SJCRH30 (cell line): Measurements from ENCODE around the gene METTL25B. TPM values are rescaled to one million over a fixed set of nuclear protein-coding genes. Genes with fewer than 3 reads are reported as not detected.

Experiments used
- DNase-seq, 2 experiments: peaks; one replicate each; pipeline ENCODE4 v3.0.0-alpha.2; 2015 to 2020
- H3K27ac ChIP-seq: fragments of 250-450 bp; sonication (Bioruptor Pico); 2 replicates; pipeline ENCODE4 v1.5.1; 2020; ENCODE audit warnings: mild to moderate bottlenecking, moderate library complexity
- H3K27me3 ChIP-seq: fragments of 250-450 bp; sonication (Bioruptor Pico); 2 replicates; pipeline ENCODE4 v1.5.1; 2020; ENCODE audit warnings: mild to moderate bottlenecking, moderate library complexity
- H3K36me3 ChIP-seq: fragments of 250-450 bp; sonication (Bioruptor Pico); 2 replicates; pipeline ENCODE4 v1.5.1; 2020; ENCODE audit warnings: mild to moderate bottlenecking, moderate library complexity
- H3K4me1 ChIP-seq: fragments of 250-450 bp; sonication (Bioruptor Pico); 2 replicates; pipeline ENCODE4 v1.5.1; 2020; ENCODE audit warnings: mild to moderate bottlenecking, moderate library complexity
- H3K4me3 ChIP-seq: fragments of 250-450 bp; sonication (Bioruptor Pico); 2 replicates; pipeline ENCODE4 v1.5.1; 2020; ENCODE audit warnings: mild to moderate bottlenecking, moderate library complexity
- H3K9me3 ChIP-seq: fragments of 250-450 bp; sonication (Bioruptor Pico); replicated peaks from 2 replicates; pipeline ENCODE4 v1.5.1; 2020; ENCODE audit warnings: mild to moderate bottlenecking, moderate library complexity
- total RNA-seq: library from RNA; depleted of rRNA; stranded (reverse); fragments of >200 nt; shearing (Covaris generic); gene quantifications from 2 replicates; pipeline ENCODE4 v1.2.3, GENCODE V29; 2014

The METTL25B gene
- total RNA-seq, 1 experiment from 2014 or later = 8.6 TPM

DNA sequence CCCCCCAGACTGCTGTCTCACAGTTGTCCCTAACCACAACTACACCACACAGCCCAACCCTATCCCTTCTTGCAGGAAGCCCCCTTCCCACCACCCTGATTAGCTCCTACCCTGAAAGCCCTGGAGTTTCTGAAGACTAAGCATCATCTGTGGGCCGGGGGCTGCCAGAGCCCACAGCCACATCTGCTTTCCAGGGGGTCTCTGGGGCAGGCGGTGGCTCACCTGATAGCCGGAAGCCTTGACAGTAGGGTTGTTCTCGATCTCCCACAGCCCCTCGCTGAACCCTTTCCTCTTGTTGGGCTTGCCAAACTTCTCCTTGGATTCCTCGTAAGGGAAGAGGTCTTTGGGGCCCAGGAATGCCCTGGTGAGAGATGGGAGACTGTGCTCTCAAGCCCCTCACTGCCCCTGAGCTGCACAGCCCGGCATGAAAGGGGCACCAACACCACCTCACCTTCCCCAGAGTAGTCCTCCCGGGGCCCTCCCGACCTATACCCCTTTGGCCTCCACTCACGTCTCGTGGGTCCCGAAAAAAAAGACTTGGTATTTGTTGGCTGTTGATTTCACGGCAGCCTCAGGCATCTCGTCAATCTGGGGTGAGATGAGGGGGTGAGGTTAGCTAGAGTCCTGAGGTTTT, 16.6 kb downstream of the METTL25B start:
- DNase-seq = no peak
- Histone ChIP-seq H3K4me3 (no peak overlapping the region), H3K27ac (no peak overlapping the region), H3K4me1 (peaks cover 39% of the 10 kb centered on the region), H3K9me3 (no peaks in the 10 kb centered on the region), H3K36me3 (peaks cover 10% of the 10 kb centered on the region; the same call in 1 of the 2 replicates), H3K27me3 (no peaks in the 10 kb centered on the region)

DNA sequence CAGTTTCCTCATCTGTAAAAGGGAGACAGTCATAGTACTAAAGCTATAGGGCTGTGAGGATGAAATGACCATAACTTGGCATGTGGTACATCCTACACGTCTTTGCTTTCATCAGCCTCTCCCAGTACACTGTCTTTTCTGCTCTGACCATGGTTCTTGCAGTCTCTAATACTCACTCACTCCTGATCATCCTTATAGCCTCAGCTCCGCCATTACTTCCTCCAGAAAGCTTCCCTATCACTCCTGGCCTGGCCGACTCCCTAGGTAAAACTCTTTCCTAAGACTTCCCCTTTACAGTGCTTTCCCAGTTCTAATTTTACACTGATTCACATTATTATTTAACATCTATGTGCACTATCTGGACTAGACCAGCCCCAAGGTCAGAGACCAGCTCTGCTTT, 17.6 kb downstream of the METTL25B start:
- peaks cover 38% of the 10 kb centered on the region for H3K4me1 ChIP-seq
- H3K27me3 ChIP-seq = no peaks in the 10 kb centered on the region
- no peak overlapping the region for H3K27ac ChIP-seq
- H3K9me3 ChIP-seq = no peaks in the 10 kb centered on the region
- DNase-seq = no peak
- H3K4me3 ChIP-seq = no peak overlapping the region
- peaks cover 8% of the 10 kb centered on the region; the same call in 1 of the 2 replicates for H3K36me3 ChIP-seq

DNA sequence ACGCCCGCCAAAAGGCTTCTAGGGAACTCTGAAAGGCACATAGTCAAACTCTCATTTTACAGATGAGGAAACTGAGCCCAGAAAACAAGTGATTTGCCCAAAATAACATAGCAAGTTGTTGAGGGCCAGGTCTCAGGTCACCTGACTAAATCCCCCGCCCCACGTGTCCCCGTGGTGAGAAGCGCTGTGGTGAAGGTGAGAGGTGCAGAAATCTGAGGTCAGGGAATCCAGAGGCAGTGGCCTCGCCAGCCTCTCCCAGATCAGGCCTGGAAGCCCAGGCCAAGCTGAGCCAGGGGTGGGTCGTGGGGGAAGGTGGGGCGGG, 18.1 kb downstream of the METTL25B start:
- peak overlapping the region; percentile 61; the same call in 1 of the 2 replicates for H3K4me3 ChIP-seq
- peaks cover 37% of the 10 kb centered on the region for H3K4me1 ChIP-seq
- peaks cover 8% of the 10 kb centered on the region; the same call in 1 of the 2 replicates for H3K36me3 ChIP-seq
- no peaks in the 10 kb centered on the region for H3K9me3 ChIP-seq
- H3K27me3 ChIP-seq = no peaks in the 10 kb centered on the region
- no peak for DNase-seq
- peak overlapping the region; percentile 100 for H3K27ac ChIP-seq

DNA sequence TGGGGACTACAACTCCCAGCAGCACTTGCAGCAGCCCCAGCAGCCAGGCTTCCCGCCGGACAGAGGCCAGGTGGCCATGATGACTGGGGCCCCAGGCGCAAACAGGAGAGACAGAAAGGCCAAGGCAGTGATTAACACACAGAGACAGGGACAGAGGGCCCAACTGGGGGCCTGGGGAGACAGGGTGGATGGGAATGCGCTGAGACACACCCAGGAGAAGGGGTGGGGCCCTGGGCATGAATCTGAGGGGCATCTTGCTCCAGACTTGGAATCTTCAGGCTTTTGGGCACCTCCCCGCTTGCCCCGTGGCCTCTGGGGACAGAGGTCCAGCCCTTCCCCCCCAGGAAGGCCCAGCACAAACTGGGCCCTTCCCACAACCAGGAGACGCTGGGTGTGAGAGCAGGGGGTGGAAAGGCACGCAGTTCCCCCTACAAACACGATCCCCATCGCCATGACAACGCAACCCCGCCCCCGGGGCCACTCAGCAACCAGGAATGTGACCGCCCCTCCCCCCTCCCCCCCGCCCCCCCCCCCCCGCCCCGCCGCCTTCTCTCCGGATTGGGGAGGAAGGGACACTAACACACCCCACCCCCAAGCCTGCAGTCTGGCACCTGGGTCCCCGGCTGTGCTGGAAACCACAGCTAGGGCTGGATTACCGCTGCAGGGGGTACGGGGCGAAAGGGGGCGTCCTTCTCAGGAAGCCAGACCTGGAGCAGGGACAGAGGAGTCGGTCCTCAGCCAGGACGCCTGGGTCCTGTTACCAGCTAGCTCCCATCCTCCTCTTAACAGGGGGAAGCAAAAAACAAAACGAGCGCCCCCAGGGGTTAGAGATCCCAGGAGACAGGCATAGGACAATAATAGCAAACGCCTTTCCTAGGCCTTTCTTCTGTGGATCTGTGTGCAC, 18.7 kb downstream of the METTL25B start:
- DNase-seq = peak; percentile 90 to 93
- H3K4me1 ChIP-seq = peaks cover 33% of the 10 kb centered on the region
- peaks cover 8% of the 10 kb centered on the region; the same call in 1 of the 2 replicates for H3K36me3 ChIP-seq
- peak overlapping the region; percentile 100 for H3K27ac ChIP-seq
- peak overlapping the region; percentile 61 for H3K4me3 ChIP-seq
- no peaks in the 10 kb centered on the region for H3K27me3 ChIP-seq
- H3K9me3 ChIP-seq = no peaks in the 10 kb centered on the region

DNA sequence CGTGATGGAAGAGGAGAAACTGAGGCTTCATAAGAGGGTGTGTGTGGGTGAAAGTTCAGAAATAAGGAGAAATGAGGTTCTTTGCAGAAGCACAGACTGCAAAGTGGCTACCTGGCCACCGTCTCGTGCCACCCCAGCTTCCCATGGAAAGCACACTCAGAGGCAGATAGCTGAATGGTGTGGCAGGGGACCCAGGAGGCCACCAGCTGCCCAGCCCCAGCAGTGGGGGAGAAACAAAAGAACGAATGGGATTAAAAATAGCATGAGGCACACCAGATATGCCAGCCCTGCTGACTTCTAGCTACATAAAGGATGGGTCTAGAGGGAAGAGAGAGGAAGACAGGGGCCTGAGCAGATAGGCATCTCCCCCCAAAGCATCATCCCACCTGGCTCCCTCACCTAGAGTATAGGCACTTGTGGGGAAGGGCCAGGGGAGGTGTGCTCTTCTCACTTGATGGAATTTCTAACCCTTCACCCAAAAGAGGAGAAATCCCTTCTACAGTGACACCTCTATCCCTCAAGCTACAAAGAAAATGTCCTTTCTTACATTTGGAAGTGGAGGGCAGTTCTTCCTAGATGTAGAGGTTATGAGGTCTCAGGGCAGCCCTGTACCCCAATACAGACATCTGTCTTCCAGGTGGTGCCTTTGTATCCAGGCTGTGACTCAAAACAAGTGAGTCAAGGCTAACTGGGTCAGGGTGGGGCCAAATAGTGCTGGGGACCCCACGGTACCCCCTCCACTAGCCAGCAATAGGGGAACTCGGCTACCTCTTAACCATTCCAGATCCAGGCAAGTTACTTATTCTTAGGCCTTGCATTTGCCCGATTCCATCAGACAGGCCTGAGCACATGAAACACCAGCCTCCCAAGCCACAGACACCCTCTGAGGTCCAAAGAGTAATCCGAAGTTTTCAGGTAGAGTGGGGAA, 19.7 kb downstream of the METTL25B start:
- H3K27ac ChIP-seq = peak overlapping the region; percentile 100
- H3K4me1 ChIP-seq = peaks cover 37% of the 10 kb centered on the region
- H3K4me3 ChIP-seq = peak overlapping the region; percentile 61
- no peaks in the 10 kb centered on the region for H3K9me3 ChIP-seq
- DNase-seq = no peak
- no peaks in the 10 kb centered on the region for H3K27me3 ChIP-seq
- H3K36me3 ChIP-seq = peaks cover 8% of the 10 kb centered on the region; the same call in 1 of the 2 replicates

DNA sequence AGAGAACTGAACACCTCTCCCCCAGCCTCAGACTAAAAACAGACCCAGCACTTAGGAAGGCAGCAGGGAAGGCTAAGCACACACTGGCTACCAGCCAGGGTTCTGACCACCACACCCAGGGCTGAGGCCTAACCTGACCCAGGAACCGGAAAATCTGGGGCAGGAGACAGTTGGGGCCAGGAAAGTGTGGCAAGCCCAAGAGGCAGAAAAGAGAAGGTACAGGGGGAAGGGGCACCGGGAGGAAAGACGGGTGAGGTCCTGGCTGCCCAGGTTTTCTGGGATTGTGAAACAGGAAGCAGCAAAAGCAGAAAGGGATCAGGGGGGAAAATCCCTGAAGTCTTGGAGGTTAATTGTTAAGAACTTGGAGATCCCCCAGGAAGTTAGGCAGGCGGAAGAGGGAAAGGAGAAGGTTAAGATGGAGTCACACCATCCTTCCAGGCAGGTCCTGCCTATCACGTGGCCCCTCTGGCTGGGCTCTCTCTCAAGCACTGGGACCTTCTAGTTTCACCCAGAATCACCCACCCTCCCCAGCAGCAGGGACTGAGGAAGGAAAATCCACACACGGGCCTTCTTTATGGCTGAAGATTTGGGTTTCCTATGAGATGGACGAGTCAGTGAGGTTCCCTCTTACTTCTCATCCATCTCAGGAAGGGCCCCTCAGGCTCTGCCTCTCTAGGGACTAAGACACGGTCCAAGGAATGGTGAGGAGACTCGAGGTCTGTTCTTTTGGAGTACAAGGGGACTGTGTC, 20.6 kb downstream of the METTL25B start:
- Histone ChIP-seq H3K36me3 (peaks cover 6% of the 10 kb centered on the region; the same call in 1 of the 2 replicates), H3K4me1 (peaks cover 37% of the 10 kb centered on the region), H3K9me3 (no peaks in the 10 kb centered on the region), H3K4me3 (peak overlapping the region; percentile 15), H3K27ac (peak overlapping the region; percentile 100), H3K27me3 (no peaks in the 10 kb centered on the region)
- peak; percentile 22 to 34 for DNase-seq

DNA sequence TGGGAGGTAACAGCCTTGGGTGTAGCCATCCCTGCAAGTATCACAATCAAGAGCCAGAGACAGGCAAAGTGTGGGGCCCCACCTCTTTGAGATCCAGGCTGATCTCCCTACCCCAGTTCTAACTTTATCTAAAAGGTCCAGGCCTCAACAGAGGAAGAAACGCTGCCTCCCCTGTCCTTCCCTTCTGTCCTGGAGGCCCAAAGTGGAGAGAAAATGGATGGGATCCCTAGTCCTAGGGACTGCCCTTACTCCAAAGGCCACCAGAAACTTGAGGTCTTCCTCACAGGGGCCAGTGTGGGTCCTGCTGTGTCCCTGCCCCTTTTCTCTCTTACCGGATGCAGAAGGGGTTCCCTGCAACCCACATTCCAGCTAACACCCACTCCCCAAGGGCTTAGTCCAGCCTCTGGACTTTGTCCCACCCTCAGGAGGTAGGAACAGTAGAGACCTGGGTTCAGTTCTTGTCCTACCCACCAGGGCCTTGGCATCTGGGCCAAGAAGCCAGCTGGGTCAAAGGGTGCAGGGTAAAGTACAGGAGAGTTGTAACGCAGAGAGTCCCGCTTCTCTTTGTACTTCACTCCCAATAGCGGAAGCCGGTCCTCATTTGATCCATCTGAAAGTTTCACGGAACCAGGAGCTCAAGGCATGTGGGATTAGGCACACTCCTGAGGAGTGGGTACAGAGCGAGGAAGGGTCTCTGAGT, 21.3 kb downstream of the METTL25B start:
- Histone ChIP-seq H3K4me3 (peak overlapping the region; percentile 94), H3K27me3 (no peaks in the 10 kb centered on the region), H3K27ac (no peak overlapping the region), H3K9me3 (no peaks in the 10 kb centered on the region), H3K36me3 (peaks cover 6% of the 10 kb centered on the region; the same call in 1 of the 2 replicates), H3K4me1 (peaks cover 40% of the 10 kb centered on the region)
- no peak for DNase-seq

DNA sequence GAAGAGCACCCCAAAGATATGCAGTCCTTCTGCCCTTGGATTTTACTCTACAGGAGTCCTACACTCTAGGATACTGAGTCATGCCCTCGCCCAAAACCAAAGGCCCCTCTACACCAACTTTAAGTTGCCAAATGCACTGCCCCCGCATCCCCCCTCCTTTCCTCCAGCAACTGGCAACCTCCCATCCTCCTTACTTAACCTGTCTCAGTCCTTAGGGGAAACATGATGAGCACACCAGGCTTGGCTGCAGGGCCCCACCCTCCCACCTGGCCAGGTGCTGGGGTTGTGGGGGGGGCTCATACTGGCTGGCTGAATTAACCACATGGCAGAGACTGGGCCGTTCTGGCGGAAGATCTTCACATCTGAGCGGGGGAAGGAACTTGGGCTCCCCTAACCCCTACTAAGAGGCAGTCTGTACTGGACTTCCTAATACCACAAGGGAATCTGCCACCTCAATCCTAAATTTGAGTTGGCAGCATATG, 22.0 kb downstream of the METTL25B start:
- H3K9me3 ChIP-seq = no peaks in the 10 kb centered on the region
- H3K27ac ChIP-seq = peak overlapping the region; percentile 90
- peaks cover 3% of the 10 kb centered on the region; the same call in 1 of the 2 replicates for H3K36me3 ChIP-seq
- peaks cover 40% of the 10 kb centered on the region for H3K4me1 ChIP-seq
- DNase-seq = no peak
- H3K27me3 ChIP-seq = no peaks in the 10 kb centered on the region
- peak overlapping the region; percentile 94 for H3K4me3 ChIP-seq

DNA sequence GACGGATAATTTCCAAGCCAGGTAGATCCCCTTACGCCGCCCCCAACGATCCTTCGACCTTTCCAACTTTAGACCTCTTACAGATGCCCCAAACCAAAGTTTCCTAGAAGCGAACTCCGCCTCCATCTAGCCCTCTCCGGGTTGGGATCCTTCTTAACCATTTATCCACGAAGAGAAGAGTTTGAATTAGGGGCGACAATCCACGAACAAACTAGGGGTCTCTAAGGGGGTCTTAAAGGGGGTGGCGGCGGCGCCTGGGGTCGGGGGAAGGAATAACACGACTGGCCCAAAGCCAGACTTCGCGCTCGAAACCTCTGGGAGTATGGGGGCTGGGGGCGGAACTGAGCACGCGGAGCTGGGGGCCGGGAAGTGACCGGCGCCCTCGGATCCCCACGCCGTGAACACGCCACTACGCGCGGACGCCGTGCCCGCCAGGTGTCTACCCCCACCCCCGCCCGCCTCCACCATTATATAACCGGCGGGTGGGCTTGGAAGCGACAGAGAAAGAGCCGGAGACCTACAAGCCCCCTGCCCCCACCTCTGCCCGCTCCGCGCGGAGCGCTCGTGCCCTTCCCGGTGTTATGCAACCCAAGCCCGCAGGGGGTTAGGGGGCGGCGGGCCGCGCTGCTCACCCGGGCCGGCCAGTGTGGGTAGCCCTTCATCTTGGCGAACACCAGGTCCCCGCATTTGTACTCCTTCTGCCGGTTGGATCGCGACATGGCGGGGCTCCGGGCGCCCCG, 22.6 kb downstream of the METTL25B start:
- peak; percentile 39 to 41 for DNase-seq
- Histone ChIP-seq H3K9me3 (no peaks in the 10 kb centered on the region), H3K27me3 (no peaks in the 10 kb centered on the region), H3K4me3 (peak overlapping the region; percentile 94), H3K4me1 (peaks cover 40% of the 10 kb centered on the region), H3K36me3 (no peaks in the 10 kb centered on the region), H3K27ac (peak overlapping the region; percentile 90)

DNA sequence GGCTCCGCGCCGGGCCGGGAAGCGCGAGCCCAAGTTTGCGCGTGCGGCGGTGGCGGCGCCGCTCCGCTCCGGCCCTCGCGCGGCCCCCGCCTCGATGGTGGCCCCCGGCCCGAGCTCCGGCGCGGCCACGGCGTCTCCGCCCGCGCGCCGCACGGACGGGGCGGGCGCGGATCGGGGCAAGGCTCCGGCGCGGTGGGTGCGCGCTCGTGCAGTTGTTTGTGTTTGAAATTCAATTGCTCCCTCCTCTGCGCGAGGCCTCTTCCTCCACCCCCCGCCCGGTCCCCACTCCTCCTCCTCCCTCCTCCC, 23.1 kb downstream of the METTL25B start, which contains the start of gene HDGF:
Gene HDGF, minus strand, starts transcription at position 225 of the 306 bp plus-strand sequence. CDS start 246 bp downstream, outside the sequence.
- Histone ChIP-seq H3K4me1 (peaks cover 35% of the 10 kb centered on the region), H3K4me3 (peak within 1 kb of the TSS; percentile 94), H3K9me3 (no peaks in the 10 kb centered on the region), H3K27me3 (no peaks in the 10 kb centered on the region), H3K36me3 (no peaks in the 10 kb centered on the region), H3K27ac (peak within 1 kb of the TSS; percentile 90)
- no peak for DNase-seq

DNA sequence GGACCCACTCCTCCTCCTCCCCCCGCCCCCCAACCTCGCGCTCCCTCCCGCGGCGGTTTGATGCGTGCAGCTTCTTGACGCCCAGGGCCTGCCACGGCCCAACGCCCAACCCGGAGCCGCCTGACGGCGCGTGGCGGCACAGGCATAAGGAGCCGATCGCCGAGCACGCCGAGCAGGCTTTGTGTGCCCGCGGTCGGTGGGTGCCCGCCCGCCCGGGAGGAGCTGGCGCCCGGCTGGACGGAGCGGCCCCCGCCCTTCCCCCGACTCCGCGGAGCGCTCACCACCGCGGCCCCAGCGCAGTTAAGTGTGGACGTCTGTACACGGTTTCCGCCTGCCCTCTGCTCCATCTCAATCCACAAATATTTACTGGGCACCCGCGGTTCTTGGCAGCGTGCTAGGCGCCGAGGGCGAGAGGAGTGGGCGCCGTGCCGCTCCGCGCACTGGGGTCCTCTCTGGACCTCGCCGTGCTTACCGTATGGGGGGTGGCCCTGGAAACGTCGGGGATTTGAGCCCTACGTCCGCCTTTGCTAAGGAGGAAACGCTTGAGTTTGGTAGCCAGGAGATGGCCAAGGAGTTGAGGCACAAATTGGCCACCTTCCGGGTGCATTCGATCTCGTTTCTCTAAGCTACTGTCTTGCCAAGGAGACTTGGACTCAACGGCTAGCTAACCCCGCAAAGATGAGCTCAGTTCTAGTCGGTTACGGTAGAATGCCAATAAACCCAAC, 23.6 kb downstream of the METTL25B start:
- no peaks in the 10 kb centered on the region for H3K9me3 ChIP-seq
- H3K4me3 ChIP-seq = peak overlapping the region; percentile 94
- DNase-seq = peak; percentile 95 to 97
- no peaks in the 10 kb centered on the region for H3K36me3 ChIP-seq
- peaks cover 34% of the 10 kb centered on the region for H3K4me1 ChIP-seq
- H3K27me3 ChIP-seq = no peaks in the 10 kb centered on the region
- peak overlapping the region; percentile 86 for H3K27ac ChIP-seq

DNA sequence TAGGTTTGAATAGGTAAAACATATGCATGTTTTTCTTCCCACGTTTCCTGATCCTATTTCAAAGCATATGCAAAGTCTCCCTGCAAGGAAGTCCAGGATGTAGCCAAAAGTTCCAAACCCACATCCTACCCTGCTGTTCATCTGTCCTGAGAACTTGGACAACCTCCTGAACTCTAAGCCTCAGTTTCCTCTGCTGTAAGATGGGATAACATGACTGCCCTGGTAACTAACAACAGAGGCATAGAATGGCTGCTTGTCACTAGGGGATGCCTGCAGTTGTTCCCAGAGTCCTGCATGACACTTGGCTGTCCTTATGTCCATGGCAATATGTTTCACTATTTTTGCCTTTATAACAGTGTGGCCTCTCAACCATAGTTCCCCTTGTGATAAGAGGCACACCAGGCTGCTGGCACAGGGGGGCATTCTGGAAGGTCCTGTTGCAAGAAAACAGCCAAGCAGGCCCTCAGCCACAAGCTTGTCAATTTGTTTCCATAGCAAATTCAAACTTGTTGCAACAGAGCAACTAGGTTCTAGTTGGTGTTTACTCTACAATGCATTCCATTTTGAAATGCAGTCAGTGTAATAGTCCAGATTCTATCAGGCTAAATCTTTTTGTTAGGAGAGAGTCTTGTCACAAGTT, 24.7 kb downstream of the METTL25B start:
- Histone ChIP-seq H3K4me3 (peak overlapping the region; percentile 94), H3K9me3 (no peaks in the 10 kb centered on the region), H3K36me3 (no peaks in the 10 kb centered on the region), H3K4me1 (peaks cover 26% of the 10 kb centered on the region), H3K27ac (no peak overlapping the region; the same call in 1 of the 2 replicates), H3K27me3 (no peaks in the 10 kb centered on the region)
- DNase-seq = no peak
